Thoracic aorta (tissue), 2 donors: Measurements from ENCODE around the gene CYP2S1. TPM values are rescaled to one million over a fixed set of nuclear protein-coding genes. Genes with fewer than 3 reads are reported as not detected.
A peak's percentile ranks its signal among the peaks of the same experiment; 100 is the strongest.
"Not testable (repeated sequence)": the region's sequence is repeated elsewhere in the genome, so short reads cannot be mapped to it uniquely, and the experiment has no call there.

Experiments
- ATAC-seq: fragments of 150-250 bp; one replicate; pipeline ENCODE4 v1.8.0; 2017; ENCODE audit warnings: low read depth; ENCODE audit not compliant: insufficient number of reproducible peaks, low FRiP score
- DNase-seq: peaks from one replicate; pipeline ENCODE4 v3.0.0-alpha.2; 2020; ENCODE audit warnings: low spot score
- H3K27ac ChIP-seq, 2 donors: fragments of 200-600 bp; sonication (generic); 1 replicate in 1 of 2; 2 replicates in 1 of 2; pipeline ENCODE4 v1.5.1; 2016; ENCODE audit warnings: mild to moderate bottlenecking in 2 of 2, moderate library complexity in 2 of 2
- H3K27me3 ChIP-seq: fragments of 200-600 bp; sonication (generic); replicated peaks from 2 replicates; pipeline ENCODE4 v1.6.0; 2016; ENCODE audit warnings: mild to moderate bottlenecking; ENCODE audit not compliant: insufficient read depth
- H3K36me3 ChIP-seq: fragments of 200-600 bp; sonication (generic); one replicate; pipeline ENCODE4 v1.5.1; 2016
- H3K4me1 ChIP-seq, 2 donors: fragments of 200-600 bp; sonication (generic); 1 replicate in 1 of 2; 2 replicates in 1 of 2; pipeline versions ENCODE4 v1.5.1 to v1.6.0; 2016; ENCODE audit warnings: low read depth in 2 of 2, mild to moderate bottlenecking in 1 of 2; ENCODE audit not compliant: control insufficient read depth in 1 of 2
- H3K4me3 ChIP-seq: fragments of 200-600 bp; sonication (generic); 2 replicates; pipeline ENCODE4 v1.5.1; 2016; ENCODE audit warnings: mild to moderate bottlenecking
- H3K9me3 ChIP-seq: fragments of 200-600 bp; sonication (generic); 2 replicates; pipeline ENCODE4 v1.5.1; 2016
- total RNA-seq, 2 donors: library from RNA; depleted of rRNA; stranded (reverse); fragments of >200 nt; gene quantifications; one replicate each; pipeline versions ENCODE4 v1.1.0 to v1.2.3, GENCODE V29; 2016
- TF ChIP-seq, protein P1 (sequence below): fragments of 200-600 bp; sonication (generic); IDR thresholded peaks from one replicate; pipeline ENCODE4 v1.5.1; 2019; ENCODE audit warnings: antibody characterized with exemption

The CYP2S1 gene, protein sequence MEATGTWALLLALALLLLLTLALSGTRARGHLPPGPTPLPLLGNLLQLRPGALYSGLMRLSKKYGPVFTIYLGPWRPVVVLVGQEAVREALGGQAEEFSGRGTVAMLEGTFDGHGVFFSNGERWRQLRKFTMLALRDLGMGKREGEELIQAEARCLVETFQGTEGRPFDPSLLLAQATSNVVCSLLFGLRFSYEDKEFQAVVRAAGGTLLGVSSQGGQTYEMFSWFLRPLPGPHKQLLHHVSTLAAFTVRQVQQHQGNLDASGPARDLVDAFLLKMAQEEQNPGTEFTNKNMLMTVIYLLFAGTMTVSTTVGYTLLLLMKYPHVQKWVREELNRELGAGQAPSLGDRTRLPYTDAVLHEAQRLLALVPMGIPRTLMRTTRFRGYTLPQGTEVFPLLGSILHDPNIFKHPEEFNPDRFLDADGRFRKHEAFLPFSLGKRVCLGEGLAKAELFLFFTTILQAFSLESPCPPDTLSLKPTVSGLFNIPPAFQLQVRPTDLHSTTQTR
- total RNA-seq: 10 to 100 TPM in 1 of 2 donors, 1 to 10 TPM in 1; 2.3 to 12.4 TPM

DNA sequence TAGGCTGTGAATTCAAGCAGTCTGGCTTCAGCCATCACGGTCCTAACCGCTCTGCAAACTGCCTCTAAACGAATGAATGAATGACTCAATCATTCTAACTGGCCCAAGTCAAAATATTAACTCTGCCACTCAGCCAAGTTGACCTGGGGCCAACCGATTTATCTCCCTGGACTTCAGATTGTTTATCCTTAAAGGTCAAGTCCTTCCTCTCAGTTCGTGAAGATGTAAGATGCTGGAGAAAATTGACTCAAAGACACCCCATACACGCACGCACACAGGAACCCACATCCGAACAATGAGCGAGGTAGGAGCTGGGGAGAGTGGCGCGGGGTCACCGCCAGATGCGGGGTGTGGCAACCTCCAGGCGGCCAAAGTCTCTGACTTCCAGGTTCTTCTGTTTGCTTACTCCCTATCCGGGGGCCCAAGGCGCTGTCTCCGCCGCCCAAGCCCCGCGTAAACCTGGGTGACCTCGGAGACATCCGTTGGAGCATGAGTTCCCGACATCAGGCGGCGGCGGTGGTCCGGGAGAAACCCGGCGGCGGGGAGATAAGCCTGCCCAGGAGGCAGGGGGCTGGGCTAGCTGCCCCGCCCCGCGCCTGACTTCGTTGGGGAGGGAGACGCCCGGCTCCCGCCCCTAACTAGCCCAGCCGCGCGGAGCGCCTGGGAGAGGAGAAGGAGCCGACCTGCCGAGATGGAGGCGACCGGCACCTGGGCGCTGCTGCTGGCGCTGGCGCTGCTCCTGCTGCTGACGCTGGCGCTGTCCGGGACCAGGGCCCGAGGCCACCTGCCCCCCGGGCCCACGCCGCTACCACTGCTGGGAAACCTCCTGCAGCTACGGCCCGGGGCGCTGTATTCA is at the start of gene CYP2S1:
Gene CYP2S1 (plus strand): TSS at position 646 of the 856 bp plus-strand sequence. CDS start 46 bp downstream, at position 692.
- ATAC-seq (no peak), DNase-seq (no peak)
- Histone ChIP-seq H3K4me1 (peaks cover 0 to 8% of the 10 kb centered on the region in 2 donors), H3K36me3 (no peaks in the 10 kb centered on the region), H3K4me3 (peak within 1 kb of the TSS; percentile 60), H3K27me3 (peaks cover 6% of the 10 kb centered on the region), H3K27ac (no peak within 1 kb of the TSS), H3K9me3 (no peaks in the 10 kb centered on the region)
- TF ChIP-seq, protein P1, sequence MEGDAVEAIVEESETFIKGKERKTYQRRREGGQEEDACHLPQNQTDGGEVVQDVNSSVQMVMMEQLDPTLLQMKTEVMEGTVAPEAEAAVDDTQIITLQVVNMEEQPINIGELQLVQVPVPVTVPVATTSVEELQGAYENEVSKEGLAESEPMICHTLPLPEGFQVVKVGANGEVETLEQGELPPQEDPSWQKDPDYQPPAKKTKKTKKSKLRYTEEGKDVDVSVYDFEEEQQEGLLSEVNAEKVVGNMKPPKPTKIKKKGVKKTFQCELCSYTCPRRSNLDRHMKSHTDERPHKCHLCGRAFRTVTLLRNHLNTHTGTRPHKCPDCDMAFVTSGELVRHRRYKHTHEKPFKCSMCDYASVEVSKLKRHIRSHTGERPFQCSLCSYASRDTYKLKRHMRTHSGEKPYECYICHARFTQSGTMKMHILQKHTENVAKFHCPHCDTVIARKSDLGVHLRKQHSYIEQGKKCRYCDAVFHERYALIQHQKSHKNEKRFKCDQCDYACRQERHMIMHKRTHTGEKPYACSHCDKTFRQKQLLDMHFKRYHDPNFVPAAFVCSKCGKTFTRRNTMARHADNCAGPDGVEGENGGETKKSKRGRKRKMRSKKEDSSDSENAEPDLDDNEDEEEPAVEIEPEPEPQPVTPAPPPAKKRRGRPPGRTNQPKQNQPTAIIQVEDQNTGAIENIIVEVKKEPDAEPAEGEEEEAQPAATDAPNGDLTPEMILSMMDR: no peak

DNA sequence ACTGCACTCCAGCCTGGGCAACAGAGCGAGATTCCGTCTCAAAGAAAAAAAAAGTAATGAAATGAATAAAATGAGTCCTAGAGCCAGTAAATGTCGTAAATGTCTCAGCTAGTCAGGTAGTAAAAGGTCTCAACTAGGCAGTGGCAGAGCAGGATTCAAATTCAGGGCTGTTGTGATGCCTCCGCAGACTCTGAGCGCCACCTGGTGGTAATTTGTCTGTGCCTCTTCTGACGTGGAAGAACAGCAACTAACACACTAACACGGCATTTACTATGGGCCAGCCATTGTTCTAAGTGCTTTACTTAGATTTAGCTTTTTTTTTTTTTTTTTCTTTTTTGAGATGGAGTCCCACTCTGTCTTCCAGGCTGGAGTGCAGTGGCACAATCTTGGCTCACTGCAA is 48.6 kb upstream of the CYP2S1 start:
- Histone ChIP-seq H3K9me3 (no peaks in the 10 kb centered on the region), H3K27me3 (no peaks in the 10 kb centered on the region), H3K4me1 (no peaks in the 10 kb centered on the region), H3K27ac (no peak overlapping the region), H3K4me3 (no peak overlapping the region), H3K36me3 (no peaks in the 10 kb centered on the region)
- TF ChIP-seq, protein P1: peak; percentile 77
- peak; percentile 50 for ATAC-seq
- peak; percentile 65 for DNase-seq

DNA sequence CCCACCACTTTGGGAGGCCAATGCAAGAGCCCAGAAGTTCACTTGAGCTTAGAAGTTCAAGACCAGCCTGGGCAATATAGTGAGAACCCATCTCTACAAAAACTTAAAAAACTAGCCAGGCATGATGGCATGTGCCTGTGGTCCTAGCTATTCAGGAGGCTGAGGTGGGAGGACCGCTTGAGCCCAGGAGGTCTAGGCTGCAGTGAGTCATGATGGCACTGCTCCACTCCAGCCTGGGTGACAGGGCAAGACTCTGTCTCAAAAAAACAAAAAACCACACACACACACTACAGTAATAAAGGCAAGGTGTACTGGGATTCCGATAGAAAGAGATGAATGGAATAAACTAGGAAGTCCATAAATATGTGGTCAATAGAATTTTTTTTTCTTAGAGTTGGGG is 43.2 kb upstream of the CYP2S1 start:
- no peak overlapping the region for H3K27ac ChIP-seq
- TF ChIP-seq, protein P1: no peak
- DNase-seq (no peak), ATAC-seq (no peak)
- H3K36me3 ChIP-seq: no peaks in the 10 kb centered on the region
- H3K9me3 ChIP-seq: no peaks in the 10 kb centered on the region
- no peak overlapping the region for H3K4me3 ChIP-seq
- H3K4me1 ChIP-seq: no peaks in the 10 kb centered on the region
- H3K27me3 ChIP-seq: no peaks in the 10 kb centered on the region

DNA sequence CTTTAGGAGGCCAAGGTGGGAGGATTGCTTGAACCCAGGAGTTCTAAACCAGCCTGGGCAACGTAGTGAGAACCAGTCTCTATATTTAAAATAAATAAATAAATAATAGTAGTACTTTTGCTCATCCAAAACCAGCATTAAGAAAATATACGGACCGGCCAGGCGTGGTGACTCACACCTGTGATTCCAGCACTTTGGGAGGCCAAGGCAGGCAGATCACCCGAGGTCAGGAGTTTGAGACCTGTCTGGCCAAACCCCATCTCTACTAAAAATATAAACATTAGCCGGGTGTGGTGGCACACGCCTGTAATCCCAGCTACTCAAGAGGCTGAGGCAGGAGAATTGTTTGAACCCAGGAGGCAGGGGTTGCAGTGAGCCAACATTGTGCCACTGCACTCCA is 42.0 kb upstream of the CYP2S1 start:
- H3K4me3 ChIP-seq, H3K27ac ChIP-seq, H3K27me3 ChIP-seq, ATAC-seq, H3K4me1 ChIP-seq, DNase-seq, H3K9me3 ChIP-seq, H3K36me3 ChIP-seq: not testable (repeated sequence)

DNA sequence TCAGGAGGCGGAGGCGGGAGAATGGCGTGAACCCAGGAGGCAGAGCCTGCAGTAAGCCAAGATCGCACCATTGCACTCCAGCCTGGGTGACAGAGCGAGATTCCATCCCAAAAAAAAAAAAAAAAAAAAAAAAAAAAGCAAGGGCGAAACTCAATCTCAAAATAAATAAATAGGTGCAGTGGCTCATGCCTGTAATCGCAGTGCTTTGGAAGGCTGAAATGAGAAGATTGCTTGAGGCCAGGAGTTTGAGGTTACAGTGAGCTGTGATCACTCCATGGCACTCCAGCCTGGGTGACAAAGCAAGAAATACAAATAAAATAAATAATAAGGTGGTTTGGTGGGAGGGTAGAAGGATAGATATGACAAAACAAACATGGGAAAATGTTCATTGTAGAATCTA is 39.0 kb upstream of the CYP2S1 start:
- TF ChIP-seq, protein P1: no peak
- no peaks in the 10 kb centered on the region for H3K9me3 ChIP-seq

More for the DNA sequence above, 39.0 kb upstream of the CYP2S1 start:
- H3K27ac ChIP-seq: no peak overlapping the region
- ATAC-seq (no peak), DNase-seq (no peak)
- H3K27me3 ChIP-seq: no peaks in the 10 kb centered on the region
- H3K36me3 ChIP-seq: no peaks in the 10 kb centered on the region
- no peak overlapping the region for H3K4me3 ChIP-seq
- no peaks in the 10 kb centered on the region for H3K4me1 ChIP-seq
